ENCODE results near the gene USP40.

USP40 gene

DNA sequence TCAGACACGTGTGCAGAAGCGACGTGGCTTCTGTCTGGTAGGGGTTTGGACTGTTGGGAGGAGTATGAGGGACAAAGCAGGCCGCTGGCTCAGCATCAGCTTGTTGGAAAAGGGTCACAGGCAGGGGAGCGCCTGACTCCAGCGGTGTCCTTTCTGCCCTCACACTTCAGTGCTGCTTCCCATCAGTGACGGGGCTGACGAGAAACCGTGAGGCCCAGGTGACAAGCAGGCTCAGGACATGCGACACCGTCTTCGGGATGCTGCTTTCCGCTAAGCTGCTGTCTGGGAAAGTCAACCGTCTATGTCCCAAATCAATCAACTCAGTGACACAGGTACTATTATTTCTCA is 90.5 kb downstream of the USP40 start:
- no peak for DNase-seq (ENCODE audit: low read depth in 2 of 2)

DNA sequence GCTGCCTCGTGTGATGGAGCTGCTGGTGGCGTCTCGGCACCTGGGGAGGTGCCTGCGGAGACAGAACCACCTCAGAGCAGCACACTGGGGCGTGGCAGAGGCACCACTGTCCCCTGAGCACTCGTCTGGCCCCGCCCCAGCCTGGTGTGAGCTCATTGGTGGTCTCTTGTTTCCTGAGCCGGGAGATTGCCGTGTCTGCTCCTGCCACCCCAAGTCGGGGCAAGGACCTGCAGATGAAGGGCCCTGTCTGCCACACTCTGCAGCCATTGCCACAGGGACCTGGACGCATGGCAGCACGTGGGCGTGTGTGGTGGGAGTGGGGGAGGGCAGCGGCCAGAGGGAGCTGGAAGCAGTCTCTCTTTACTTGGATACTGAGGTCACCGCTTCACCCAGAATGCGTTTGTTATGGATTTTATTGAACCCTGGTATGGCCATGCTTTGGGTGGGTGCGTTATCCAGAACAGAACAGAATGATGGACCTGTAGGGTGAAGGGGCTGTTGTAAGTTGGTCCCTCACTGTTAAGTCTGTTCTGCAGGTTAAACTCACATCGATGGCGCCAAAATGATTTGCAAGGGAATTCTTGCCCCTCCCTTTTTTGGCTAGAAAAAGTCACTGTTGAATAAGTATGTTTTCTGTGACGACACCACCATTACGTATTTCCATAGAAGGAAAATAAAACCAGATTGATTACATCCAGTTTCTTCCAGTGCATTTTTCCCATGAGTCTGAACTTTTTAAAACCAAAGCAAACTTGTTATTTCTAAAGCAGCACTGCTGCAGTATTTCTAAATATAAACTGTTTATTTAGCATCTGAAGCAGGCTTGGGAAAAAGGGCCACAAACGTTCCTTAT is 92.0 kb downstream of the USP40 start:
- no peak for DNase-seq (ENCODE audit: low read depth in 2 of 2)

GRCh38 chr2:233473878-233474277 is 92.7 kb downstream of the USP40 start:
- DNase-seq (ENCODE audit: low read depth in 2 of 2), result no peak

DNA sequence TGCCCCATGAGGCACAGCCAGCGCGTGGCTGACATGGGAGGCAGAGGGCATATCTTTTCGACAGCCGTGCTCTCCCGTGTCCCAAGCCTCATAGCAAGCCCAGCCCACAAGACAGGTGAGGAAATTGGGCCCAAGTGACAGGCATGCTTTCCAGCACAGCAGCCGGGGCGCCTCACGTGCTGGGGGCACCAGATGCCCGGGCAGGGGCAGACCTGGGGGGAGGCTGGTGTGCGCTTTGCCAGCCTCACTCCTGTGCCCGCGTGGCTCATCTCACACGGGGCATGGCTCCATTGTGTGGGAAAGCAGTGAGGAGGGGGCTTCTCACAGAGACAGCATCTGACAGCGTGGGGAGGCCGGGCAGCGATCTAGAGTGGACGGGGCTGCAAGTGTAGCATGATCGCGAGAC is 93.2 kb downstream of the USP40 start:
- DNase-seq (ENCODE audit: low read depth in 2 of 2), result no peak

DNA sequence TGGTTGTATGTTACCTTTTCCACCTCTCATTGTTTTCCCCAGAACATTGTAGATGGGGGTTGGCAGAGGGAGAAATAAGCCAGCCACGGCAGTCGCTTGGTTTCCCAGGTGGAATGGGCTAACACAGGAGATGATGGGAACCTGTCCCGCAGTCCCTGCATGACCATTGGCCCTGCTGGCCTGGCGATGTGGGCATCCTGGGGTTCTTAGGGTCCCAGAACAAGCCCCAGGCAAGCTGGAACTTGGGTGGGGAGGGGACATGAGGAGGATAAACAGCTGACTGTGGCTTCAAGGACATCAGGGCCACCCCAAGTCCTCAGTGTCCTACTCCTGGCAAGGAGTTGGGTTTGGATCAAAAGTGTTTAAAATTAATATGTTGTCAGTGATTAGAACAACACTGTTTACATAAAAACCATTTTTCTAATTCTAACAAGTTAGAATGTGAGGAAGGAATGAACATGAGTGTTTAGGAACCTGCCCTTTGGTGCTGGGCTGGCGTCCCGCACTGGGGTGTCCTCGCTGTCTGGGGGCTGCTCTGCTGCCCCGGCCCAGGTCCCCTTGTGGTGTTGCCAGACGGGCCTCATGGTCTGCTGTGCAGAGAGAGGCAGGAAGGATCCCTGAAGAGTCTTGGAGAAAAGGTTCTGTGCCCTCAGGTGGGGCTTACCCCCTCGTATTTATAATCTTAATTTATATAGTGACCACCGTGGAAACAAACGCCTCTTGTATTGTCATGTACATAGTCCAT is 95.1 kb downstream of the USP40 start:
- no peak for DNase-seq (ENCODE audit: low read depth in 2 of 2)

DNA sequence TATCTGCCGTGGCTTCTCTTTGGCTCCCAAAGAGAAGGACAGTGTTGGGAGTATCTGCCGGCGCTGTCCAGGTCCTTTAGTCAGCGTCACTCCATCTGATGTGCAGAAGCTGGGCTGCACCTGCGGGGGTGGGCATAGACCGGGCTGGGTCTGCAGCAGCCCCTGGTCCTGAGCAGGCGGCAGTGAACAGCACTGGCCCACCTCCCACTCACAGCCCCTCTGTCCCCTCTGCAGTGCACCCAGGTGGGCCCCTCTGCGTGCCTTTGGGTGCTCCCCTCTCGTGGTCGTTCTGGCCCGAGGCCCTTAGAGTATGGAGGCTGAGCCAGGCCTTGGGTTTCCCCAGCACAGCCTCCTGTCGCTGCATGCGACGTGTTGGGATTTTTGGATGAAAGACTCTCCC is 95.7 kb downstream of the USP40 start:
- DNase-seq (ENCODE audit: low read depth in 2 of 2), result no peak

GRCh38 chr2:233470011-233470687 is 96.4 kb downstream of the USP40 start:
- no peak for DNase-seq (ENCODE audit: low read depth in 2 of 2)

- no peak for DNase-seq (ENCODE audit: low read depth in 2 of 2)
Measured at GRCh38 chr2:233469261-233470010, 97.1 kb downstream of the USP40 start.

DNA sequence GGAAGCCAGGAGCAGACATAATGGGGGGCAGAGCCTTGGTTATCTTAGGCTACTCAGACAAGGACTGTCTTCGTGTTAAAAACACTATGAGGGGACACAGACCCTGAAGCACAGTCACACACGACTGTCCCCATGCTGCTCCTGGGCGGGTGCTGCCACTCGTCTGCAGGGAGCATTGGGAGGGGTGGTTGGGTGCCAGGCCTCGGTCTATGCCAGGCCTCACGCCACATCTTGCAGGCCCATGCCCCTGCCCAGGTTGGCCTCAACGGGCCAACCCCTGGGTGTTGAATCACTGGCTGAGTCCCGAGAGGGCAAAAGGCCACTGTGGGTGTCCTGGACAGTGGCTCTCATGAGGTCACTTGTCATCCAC is 97.9 kb downstream of the USP40 start:
- DNase-seq (ENCODE audit: low read depth in 2 of 2), result no peak

DNA sequence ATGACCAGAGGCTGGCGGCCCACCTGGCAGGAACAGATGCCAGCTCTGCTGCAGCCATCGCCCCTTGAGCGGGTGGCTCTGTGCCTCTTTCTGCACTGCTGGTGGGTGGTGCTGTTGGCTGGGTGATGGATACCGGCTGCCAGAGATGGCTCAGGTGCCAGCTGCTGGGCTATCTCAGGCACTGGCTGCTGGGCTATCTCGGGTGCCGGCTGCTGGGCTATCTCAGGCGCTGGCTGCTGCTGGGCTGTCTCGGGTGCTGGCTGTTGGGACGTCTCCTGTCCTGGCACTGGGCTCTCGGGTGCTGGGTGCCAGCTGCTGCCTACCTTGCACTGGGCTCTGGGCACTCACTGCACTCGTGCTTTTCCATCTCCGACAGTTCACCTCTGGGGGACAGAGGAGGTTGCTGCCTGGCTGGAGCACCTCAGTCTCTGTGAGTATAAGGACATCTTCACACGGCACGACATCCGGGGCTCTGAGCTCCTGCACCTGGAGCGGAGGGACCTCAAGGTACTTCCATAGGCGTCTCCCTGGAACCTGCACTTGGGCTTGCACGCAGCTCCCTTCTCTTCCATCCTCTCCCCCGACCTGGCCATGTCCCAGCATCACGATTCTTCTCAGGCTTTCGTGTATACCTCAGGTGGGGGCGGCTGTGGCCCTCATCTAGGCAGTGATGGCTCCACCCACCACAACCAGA is 98.4 kb downstream of the USP40 start:
- DNase-seq (ENCODE audit: low read depth in 2 of 2), result no peak

GRCh38 chr2:233466991-233467603 is 99.5 kb downstream of the USP40 start:
- no peak for DNase-seq (ENCODE audit: low read depth in 2 of 2)

- DNase-seq (ENCODE audit: low read depth in 2 of 2), result no peak
Measured at GRCh38 chr2:233464531-233465240, 101.9 kb downstream of the USP40 start.

DNA sequence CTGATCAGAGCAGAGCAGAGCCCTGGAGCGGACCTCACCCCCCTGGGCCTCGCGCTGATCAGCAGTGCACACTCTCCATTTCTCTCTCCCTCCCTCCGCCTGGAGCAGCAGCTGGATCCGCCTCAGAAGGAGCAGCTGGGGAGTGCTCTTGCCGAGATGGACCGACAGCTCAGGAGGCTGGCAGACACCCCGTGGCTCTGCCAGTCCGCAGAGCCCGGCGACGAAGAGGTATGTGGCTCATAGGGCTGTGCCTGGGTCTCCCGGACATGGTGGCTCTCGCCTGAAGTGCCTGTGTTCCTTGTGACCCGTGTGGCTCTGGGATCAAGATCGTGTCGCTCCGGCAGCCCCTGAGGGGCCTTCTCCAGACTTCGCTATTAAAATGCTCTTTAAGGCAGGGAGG is 102.5 kb downstream of the USP40 start:
- no peak for DNase-seq (ENCODE audit: low read depth in 2 of 2)

DNA sequence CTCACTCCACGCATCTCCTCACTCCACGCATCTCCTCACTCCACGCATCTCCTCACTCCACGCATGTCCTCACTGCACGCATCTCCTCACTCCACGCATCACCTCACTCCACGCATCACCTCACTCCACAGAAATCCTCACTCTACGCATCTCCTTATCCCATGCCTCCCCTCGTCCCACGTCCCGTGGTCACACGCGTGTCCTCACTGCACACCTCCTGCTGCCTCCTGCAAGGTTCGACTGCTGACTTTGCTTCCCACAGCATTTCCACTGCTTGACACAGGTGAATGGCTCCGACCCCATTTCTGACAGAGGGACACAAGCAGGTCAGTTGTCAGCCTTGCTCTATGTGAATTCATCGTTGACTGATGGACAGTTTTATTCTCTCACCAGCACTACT is 103.0 kb downstream of the USP40 start:
- no peak for DNase-seq (ENCODE audit: low read depth in 2 of 2)

- no peak for DNase-seq (ENCODE audit: low read depth in 2 of 2)
Measured at GRCh38 chr2:233462826-233463470, 103.6 kb downstream of the USP40 start.

GRCh38 chr2:233462202-233462785 is 104.3 kb downstream of the USP40 start:
- no peak for DNase-seq (ENCODE audit: low read depth in 2 of 2)

DNA sequence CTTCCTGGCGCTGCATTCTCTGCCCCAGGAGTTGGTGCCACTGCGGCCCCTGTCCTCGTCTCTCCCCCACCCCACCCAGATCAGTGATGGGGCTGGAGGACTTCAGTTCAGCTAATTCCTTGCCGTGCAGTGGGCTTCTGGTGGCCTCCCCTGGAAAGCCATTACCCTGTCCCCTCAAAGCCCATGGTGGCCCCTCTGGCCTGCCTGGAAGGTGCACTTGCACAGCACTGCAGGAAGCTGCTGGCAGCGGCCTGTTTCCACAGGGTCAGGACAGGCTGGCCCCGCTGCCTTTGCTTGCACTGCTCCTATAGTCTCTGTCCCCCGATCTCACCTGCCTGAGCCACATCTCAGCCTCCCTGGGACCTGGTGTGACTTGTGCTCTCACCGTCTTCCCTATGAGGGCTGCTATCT is 105.1 kb downstream of the USP40 start:
- DNase-seq (ENCODE audit: low read depth in 2 of 2), result no peak

- no peak for DNase-seq (ENCODE audit: low read depth in 2 of 2)
Measured at GRCh38 chr2:233460726-233461441, 105.7 kb downstream of the USP40 start.

DNA sequence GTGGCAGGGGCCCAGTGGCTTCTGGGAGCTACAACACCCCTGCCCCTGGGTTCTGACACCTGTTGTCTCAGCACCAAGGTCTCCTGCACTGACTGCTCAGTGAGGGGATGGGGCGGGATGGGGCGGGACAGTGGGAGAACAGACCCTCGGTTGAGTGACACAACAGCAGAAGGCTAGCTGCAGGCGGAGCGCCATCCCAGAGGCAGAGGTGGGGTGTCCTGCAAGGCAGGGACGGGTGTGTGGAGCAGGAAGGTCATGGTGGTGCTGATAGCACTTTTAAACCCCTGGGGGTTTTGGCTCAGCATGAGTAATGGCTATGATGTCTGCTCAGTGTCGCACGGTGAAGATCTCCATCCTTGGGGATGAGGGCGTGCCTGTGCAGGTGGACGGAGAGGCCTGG is 107.2 kb downstream of the USP40 start:
- no peak for DNase-seq (ENCODE audit: low read depth in 2 of 2)
